ENCODE data around the gene MRPL42.

- TF ChIP-seq TSHZ1 (tag by site-specific recombination; IDR thresholded peaks at IDR 0.05; ENCODE audit: borderline replicate concordance) (no peak), ZEB2 (tag by site-specific recombination; IDR thresholded peaks at IDR 0.05) (no peak), PRDM1 (tag by site-specific recombination; IDR thresholded peaks at IDR 0.05) (no peak), ZNF24 (tag by site-specific recombination; IDR thresholded peaks at IDR 0.05) (no peak), CTCF (tag by site-specific recombination; IDR thresholded peaks at IDR 0.05) (no peak), ZNF274 (IDR thresholded peaks at IDR 0.05; ENCODE audit: low read length) (no peak), ZNF274 (tag by site-specific recombination; IDR thresholded peaks at IDR 0.05; ENCODE audit: borderline replicate concordance) (no peak), KLF1 (tag by site-specific recombination; IDR thresholded peaks at IDR 0.05) (no peak), ZNF350 (tag by site-specific recombination; IDR thresholded peaks at IDR 0.05) (no peak), ZNF561 (tag by site-specific recombination; IDR thresholded peaks at IDR 0.05; ENCODE audit: borderline replicate concordance) (no peak), TCF7L2 (IDR thresholded peaks at IDR 0.05; ENCODE audit: borderline replicate concordance, low read depth, low read length) (no peak), ZBTB8A (tag by site-specific recombination; IDR thresholded peaks at IDR 0.05) (no peak), ZNF530 (tag by site-specific recombination; IDR thresholded peaks at IDR 0.05; ENCODE audit: low read depth) (no peak), ZBTB17 (tag by site-specific recombination; IDR thresholded peaks at IDR 0.05) (no peak), ZNF138 (tag by site-specific recombination; IDR thresholded peaks at IDR 0.05; ENCODE audit: borderline replicate concordance) (no peak)
Measured at GRCh38 chr12:93539821-93540220, 72.5 kb downstream of the MRPL42 start.
